ENCODE results near the gene MTTP. TPM values are rescaled to one million over a fixed set of nuclear protein-coding genes. Genes with fewer than 3 reads are reported as not detected.
A peak's percentile ranks its signal among the peaks of the same experiment; 100 is the strongest.

The MTTP gene
- total RNA-seq, 1 experiment from 2014 or later: 1.0 TPM

DNA sequence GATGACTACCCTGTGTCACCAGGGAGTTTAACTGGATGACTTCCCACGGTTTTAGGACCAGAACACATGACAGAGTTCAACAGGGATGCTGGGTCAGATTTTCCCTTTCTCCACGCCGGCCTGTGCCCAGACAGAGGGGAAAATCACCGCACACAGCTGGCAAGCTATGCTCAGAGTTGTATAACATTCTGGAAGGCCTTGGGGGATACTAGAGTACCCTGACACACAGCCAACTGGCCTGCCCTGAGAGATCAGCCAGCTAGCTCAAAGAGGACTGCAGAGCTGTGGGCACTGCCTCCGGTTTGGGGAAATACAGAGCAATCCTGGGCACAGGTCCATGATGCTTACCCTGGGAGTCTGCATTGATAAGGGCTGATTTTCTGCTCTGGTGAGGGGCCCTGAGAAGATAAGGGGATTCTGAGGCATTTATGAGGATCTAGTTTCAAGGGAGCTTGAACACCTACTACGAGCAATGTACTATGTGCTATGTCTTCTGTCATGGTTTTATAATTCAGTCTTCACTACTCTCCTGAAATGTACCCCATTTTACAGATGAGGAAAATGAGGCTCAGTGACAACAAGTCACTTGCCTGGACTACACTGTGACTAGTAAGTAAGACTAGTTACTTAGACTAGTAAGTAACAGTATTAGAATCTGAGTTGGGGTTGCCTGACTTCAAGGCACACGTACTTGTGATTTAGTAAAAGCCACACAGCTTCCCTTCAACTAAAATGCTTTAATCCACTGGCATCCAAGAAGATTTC lies 68.3 kb downstream of the MTTP start:
- DNase-seq (ENCODE audit: low read depth): no peak

DNA sequence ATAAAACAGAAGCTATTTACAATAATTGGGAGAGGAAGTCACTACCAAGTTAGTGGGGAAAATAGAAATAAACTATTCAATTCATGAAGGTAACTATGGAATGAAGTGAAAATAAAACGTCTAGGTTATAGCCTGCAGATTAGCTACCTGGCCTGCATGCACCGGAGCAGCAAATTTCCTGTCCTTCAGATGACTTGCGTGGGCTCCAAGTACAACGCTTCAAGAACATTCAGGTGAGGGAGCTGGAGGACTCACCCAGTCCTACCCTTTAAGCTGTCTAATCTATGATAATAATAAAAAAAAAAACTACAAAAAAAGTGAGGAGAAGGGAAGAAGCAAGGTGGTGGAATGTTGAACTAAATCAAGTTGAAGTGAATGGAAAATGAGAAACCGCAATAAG lies 69.8 kb downstream of the MTTP start:
- no peak for DNase-seq (ENCODE audit: low read depth)

DNA sequence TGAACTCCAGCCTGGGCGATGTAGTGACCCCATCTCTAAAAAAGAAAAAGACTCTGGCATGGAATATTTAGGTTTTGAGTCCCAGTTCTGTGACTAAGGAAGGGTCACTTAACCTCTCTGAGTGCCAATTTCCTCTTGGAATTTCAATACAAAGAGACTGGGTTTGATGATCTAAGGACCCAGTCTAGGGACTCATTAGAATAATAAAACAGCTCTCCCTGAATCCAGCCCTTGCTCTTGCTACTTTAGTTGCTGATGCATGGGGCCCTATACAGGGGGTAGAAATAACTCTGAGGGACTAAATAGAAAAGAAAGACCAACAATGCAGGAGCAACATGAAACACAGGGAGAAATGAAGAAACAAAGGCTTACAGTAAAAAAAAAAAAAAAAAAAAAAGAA lies 70.4 kb downstream of the MTTP start:
- no peak for DNase-seq (ENCODE audit: low read depth)

DNA sequence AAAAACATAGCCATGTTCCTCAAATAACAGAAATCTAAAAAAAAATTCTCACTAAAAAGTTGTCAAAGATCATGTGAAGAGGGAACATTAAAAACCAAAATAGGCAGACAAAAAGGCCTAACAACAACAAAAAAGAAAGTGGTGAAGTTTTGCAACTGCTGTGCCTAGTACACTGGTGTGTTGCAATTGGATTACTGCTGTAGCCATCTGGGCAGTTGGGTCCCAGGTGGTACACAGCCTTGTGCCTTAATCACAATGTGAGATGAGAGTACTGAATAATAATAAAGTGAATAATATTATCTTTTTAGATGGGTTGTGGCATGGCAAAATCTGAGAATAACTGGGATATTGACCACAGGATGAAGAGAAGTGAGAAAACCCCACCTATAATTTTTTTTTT lies 71.0 kb downstream of the MTTP start:
- DNase-seq (ENCODE audit: low read depth): no peak

DNA sequence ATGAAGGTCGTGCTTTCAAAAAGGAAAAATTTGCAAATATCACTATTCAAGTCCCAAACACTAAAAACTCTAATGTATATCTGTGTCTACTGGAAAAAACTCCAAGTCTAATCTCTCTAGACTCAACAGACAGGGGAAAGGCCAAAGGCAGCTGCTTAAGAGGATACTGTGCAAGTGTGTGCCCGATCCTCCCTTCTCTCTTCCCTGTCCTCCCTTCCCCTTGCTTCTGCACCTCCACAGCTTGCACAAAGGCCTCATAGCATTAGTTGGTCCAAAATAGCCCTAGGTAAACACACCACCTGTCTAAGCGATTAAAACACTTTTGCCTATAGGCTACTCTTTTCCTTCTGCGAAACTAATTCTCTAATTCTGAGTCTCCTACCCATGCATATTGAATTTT lies 72.4 kb downstream of the MTTP start:
- no peak for DNase-seq (ENCODE audit: low read depth)

DNA sequence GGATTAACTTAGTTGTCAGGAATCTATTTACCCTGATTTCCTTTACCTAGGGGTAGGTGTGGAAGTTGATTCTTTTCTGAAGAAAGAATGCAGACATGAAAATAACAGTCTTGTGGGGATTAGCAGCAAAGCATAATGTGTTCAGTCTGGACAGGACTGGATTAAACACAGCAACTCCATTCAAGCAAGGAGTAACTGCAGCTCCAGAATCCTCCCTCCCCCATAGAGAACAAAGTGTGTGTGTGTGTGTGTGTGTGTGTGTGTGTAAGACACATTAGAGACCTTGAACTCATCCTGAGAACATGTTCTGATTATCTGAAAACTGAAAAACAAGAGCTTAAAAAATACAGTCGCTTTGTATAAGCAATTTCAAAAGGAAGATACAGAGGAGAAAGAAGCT lies 73.7 kb downstream of the MTTP start:
- no peak for DNase-seq (ENCODE audit: low read depth)

DNA sequence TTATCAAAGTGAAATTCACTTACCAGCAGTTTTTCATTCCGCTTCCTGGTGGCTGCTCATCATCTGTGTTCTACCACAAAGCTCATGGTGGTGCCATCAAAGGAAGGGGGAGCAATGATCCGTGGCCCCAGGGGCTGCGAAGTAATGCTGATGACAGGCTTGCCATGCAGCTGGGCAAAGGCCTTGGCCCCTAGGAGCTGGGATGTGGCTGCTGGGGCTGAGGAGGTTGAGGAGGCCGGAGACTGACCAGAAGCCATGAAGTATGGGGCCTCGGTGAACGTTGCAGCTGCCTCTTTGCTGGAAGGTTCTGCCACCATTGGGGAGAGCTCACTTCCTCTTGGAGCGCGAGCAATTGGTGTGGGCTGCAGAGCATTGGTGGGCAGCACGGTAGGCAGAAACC lies 74.6 kb downstream of the MTTP start:
- no peak for DNase-seq (ENCODE audit: low read depth)

DNA sequence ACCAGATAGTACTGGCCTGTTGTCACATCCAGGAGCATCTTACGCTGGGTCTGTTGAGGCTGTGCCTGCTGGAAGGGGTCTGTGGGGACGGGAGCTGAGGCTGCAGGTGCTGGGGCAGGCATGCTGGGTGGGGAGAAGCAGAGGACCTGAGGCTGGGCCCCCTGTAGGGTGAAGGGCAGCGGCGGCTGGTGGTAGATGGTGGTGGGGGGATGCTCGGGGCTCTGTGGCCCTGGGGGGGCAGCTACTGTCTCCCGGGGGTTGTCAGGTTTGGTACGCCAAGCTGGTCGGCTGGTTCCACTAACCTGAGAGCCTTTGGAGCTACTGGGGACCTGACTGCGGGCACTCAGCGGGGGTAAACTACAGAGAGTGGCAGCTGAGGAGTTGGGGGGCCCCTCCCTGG lies 75.2 kb downstream of the MTTP start:
- DNase-seq (ENCODE audit: low read depth): no peak

DNA sequence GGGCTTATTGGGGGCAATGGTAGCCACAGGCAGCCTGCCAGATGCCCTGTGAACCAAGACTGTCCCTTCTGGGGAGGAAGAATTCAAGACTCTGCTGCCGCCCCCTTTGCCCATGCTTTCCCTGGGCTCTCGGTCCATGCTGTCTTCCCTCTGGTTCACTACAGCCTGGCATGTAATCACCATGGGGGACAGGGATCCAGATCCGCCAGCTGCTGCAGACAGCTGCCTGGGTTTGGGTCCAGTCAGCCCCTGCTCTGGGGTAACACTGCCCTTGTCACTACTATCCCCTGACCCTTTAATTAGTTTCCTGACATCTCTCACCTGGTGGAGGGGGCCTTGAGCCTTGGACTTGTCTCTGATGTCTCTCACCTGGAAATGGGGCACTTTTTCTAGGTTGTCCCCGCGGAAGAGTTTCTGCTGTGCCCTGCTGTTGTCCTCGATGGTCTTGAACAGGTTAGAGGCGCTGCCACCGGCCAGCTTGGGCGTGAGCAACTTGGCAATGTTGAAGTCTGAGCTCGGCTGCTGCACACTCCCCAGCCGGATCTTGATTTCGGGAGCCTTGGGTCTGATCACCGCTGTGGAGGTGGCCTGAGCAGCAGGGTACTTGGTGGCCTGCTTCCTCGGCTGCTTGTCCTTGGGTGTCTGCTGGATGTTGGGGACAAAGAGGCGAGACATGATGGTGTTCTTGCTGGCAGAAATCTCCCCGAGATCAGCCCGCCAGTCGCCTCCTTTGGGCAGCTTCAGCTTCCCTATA lies 76.6 kb downstream of the MTTP start:
- no peak for DNase-seq (ENCODE audit: low read depth)

DNA sequence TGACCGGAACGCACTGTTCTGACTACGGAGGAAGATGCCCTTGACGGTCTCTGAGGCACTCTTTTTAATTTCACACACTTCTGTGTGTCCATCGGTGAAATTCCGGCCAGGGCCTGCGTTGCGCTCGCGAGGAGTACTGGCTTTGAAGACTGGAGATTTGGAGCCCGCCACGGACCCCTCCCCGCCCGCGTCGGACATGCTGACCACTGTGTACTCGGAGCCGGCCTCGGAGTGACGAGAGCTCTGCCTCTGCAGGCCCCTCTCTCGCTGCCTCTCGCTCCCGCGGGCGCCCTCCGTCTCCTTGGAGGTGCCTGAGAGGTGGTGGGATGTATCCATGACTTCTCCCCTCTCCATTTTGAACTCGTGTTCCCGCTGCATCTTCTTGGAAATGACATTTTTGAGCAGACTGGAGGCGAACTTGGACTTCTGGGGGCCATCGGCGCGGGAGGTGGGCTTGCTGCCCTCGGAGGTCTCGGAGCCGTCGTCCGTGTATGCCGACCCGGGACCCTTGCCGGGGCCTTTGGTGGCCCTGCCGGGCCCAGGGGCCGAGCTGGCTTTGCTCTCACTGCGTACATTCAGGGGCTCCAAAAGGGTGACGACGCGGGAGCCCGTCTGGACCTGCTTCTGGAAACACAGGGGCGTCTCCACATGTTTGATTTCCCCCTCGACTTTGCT lies 77.3 kb downstream of the MTTP start:
- DNase-seq (ENCODE audit: low read depth): no peak

DNA sequence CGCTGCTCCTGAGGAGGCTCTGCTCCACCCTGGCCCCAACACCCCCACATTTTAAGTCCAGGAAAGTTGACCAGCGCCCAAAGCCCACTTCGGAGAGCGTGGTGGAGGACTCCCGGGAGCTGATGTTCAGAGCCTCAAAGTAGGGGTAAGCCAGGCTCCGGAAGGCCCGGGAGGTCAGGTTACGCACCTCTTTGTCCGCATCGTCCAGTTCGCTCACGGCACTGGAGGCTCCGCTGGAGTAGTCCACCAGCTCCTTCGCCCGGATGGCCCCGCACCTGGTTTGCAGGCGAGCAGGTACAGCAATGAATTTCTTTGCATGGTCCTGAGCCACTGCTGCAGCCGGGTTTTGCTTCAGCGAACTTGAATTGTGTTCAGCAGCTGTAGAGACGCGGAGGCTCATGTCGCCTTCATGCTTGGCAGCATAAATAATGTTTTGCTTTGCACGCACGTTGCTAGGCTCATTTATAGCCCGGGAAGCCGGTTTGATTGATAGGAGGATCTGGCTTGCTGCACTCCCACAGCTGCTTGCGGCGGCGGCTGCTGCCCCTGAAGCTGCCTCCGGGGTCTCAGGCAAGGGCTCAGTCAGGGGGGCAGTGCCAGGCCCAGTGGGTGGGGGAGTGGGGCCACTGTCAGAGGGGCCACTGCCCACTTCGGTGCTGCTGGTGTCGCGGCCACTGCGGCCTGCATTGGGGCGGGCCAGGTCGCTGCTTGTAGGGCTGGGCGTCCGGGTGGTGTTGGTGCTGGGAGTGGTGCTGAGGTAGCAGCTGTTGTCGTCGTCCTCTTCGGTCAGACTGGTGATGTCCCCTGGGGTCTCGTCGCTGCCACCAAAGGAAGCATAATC lies 78.2 kb downstream of the MTTP start:
- no peak for DNase-seq (ENCODE audit: low read depth)

DNA sequence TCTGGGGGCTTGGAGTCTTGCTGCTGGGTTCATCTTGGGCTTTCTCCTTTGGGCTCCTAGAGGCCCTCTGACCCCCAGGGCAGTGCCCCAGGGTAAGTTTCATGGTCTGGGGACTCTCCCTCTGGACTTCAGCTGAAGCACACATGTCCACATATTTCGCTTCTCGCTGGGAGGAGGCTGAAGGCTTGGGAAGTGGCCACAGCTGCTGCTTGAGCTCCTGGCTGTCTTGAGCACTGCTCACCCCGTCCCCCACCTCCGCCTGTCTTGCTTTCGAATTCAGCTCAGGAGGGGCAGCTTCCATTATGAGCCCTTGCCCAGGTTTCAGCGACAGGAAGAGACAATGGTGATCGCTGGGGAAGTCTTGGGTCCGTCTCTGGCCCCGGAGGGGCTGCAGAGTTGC lies 79.3 kb downstream of the MTTP start:
- no peak for DNase-seq (ENCODE audit: low read depth)

DNA sequence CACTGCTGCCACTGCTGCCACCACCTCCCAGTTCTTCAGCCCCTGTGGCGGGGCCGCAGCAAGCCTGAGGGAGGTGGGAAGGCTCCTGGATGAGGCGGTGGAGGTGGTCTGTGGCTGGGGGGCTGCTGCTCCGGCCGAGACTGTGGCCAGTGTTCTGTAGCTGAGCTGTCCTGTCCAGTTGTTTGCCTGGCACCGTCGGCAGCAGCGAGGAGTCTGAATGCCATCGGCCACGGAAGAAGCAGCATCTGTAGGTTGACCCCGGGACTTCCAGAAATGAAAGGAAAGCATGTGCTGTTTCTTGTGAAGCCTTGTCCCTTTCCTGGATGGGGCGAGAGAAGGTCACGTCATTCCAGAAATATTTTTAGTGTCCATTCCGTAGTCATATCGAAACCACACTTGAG lies 79.7 kb downstream of the MTTP start:
- peak; percentile 8 for DNase-seq (ENCODE audit: low read depth)

DNA sequence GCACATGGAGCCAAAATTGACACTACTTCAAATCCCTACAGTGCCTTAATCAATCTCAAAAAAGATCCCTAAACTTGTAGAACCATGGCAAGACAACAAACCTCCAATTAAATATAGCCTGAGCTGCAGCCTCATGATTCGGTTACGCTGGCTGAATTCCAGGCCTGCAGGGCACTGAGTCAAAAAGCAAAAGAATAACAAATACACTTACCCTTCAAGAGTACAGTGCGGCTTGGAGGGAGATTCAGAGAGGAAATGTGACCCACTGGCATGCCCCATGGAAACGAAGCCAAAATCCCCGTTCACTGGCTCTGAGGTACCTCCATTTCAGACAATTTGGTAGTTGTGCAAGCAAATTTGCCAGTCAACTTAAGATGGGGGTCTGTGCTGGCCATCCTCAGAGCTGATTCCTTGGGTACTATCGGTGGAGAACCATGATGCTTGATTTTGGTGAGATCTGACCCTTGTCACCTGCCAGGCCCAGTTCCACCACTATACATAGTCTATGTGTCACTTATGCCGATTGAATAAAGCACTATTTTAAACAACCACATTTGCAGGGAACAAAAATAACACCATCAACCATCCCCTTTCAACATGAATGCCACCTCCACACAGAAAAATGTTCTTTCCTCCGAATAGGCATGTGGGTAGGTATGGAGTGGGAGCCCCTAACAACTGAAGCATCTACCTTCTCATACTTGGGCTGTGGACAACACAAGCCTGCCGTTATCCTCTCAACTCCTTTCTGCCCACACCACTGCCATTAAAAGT lies 80.9 kb downstream of the MTTP start:
- DNase-seq (ENCODE audit: low read depth): peak; percentile 61

DNA sequence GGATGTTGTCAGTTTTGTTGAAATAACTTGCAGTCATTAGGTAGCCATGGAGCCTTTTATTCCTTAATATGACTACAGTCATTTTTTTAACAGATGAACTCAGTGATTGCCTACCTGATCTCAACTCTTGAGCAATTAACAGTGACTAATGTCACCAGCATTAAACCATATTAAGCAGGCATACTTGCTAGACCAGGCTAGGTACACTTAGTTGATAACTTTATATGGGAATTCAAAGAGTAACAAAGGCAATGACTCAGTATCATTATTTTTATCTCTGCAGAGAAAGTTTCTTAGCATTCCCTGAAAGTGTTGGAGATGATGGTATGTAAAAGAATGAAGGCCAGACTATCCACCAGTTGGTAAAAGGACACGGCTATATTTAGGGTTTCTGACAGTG lies 83.2 kb downstream of the MTTP start, which contains the start of gene C4orf54:
C4orf54 (minus strand) TSS at position 31 of the 400 bp plus-strand sequence. CDS start 3,180 bp downstream, outside the sequence.
- DNase-seq (ENCODE audit: low read depth): no peak

DNA sequence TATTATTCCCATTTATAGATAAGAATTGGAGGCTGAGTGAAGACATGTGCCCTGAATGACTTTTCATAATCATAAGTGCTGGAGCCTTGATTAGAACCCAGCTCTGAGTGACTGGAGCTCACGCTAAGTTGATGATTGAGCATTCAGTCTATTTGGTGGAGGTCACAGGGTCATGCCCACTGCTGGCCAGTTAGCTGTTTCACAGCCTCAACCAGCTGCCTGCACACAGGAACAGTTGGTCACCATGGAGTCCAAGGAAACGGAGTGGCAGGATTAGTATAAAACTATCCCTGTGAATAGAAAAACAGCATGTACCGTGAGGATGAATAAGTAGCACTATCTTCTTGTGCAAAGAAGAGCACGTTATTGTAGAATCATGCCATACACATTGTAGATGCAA lies 84.0 kb downstream of the MTTP start:
- DNase-seq (ENCODE audit: low read depth): no peak

DNA sequence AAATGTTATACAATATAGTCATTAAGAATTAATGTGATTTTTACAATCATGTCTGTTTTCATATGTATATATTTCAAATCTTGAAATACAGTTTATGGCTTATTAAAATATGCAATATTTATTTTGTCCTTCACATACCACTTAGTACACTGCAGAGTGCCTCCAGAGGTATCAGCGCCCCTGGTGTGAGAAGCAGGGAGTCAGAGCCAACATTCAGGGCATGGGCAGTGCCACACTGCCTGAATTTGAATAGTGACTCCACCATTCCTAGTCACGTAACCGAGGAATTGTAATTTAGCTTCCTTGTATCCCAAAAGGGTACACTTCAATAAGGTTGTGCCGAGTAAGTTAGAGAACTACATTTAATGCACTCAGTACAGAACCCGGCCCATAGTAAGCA lies 87.3 kb downstream of the MTTP start:
- no peak for DNase-seq (ENCODE audit: low read depth)

DNA sequence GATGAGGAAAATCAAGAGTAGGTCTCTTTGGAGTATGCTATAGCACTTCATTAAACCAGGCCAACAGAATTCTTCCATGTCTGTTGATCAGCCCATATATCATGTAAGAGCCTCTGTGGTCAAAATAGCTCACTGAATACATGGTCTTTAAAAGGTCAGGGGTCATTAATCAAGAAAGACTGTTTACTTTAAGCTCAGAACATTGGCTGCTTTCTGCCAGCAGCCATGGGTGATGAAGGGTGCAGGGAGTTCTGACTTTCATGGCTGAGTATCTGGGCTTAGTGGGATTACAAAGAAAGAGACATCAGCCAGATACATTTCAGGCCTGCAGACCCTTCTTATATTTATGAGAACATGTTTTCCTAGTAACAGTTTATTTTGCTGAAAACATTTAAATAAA lies 90.1 kb downstream of the MTTP start:
- no peak for DNase-seq (ENCODE audit: low read depth)

DNA sequence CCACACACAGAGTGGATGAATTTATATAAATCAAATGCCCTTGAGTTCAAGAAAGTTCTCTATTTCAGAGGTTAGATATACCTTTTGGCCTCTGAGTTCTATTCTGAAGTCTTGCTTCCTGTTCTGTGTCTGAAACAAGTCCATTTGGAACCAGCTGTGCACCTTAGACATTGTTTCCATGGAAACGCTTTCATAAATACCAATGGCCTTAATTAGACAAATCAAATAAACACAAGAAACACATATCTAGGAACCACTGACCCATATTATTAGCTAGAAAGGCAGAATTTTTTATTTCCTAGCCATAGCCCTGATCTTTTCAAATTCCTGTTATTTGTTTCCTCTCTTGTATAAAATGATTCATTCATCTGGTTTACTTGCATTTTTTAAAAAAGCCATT lies 91.4 kb downstream of the MTTP start:
- no peak for DNase-seq (ENCODE audit: low read depth)

DNA sequence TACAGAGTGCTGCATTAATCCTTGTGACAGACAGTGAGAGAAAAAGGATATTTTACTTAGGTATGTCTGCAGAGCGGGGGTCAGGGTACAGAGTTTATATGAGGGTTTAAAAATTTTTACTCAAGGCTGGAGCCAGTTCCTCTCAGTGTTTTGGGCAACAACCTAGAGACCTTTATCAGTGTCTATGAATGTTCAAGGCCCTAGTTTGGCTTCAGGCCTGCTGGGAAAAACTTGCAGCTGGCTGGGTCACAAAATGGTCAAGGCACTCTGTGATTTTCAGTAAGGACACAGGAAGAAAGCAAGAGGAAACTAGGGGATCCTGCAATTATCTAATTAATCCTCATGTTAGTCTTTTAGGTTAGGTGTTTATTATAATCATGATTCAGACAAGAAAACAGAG lies 93.8 kb downstream of the MTTP start:
- no peak for DNase-seq (ENCODE audit: low read depth)

DNA sequence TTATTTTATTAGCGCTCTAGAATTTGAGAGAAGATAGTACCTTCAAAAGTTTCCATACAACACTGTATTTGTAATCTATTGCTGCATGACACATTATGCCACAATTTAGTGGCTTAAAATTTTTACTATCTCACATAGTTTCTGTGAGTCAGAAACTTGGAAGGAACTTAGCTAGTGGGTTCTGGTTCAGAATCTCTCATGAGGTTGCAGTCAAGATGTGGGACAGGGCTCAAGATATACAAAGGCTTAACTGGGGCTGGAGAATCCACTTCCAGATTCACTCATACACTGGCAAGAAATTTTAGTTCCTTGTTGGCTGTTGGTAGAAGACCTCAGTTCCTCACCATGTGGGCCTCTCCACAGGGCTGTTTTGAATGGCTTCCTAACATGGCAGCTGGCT lies 94.5 kb downstream of the MTTP start:
- no peak for DNase-seq (ENCODE audit: low read depth)

All from Daoy (cell line).